ENCODE results near the gene F2R.

DNA sequence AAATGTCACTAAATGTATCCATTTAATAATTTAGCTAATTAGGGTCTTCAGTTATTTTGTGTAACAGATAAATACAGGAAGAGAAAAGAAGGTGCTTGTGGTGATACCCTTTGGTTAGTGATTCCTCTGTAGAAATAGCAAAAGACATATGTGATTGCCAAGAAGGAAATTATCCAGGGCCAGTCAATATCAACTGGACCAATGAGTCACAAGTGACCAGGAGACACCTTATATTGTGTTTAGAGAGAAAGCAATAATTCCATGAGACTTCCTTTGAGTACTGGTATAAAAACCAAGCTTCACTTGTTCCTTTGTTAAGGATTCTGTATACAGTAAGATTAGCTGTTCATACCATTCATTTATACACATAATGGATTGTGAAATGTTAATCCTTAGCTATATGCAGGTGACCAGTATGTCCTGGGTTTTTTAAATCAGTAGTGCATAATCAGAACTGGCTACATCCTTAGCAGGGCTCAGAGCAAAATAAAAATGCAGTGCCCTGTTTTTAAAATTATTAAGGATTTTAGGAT, 11.7 kb upstream of the F2R start:
- TF ChIP-seq, protein P1, sequence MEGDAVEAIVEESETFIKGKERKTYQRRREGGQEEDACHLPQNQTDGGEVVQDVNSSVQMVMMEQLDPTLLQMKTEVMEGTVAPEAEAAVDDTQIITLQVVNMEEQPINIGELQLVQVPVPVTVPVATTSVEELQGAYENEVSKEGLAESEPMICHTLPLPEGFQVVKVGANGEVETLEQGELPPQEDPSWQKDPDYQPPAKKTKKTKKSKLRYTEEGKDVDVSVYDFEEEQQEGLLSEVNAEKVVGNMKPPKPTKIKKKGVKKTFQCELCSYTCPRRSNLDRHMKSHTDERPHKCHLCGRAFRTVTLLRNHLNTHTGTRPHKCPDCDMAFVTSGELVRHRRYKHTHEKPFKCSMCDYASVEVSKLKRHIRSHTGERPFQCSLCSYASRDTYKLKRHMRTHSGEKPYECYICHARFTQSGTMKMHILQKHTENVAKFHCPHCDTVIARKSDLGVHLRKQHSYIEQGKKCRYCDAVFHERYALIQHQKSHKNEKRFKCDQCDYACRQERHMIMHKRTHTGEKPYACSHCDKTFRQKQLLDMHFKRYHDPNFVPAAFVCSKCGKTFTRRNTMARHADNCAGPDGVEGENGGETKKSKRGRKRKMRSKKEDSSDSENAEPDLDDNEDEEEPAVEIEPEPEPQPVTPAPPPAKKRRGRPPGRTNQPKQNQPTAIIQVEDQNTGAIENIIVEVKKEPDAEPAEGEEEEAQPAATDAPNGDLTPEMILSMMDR (IDR thresholded peaks at IDR 0.05), result no peak
- no peak for TF ChIP-seq EZH2 (IDR thresholded peaks at IDR 0.05)
